ENCODE measurements around the gene ATP5F1C.

GRCh38 chr10:7846591-7846990 is 58.6 kb downstream of the ATP5F1C start:
- TF ChIP-seq CTCF (IDR thresholded peaks at IDR 0.05) (no peak), POLR2A (IDR thresholded peaks at IDR 0.05) (no peak)

Data from body of pancreas (tissue), 4 donors.